ENCODE results near the gene OR52R1. TPM values are rescaled to one million over a fixed set of nuclear protein-coding genes. Genes with fewer than 3 reads are reported as not detected.

The OR52R1 gene
- total and polyA plus RNA-seq, 9 donors, result not detected

DNA sequence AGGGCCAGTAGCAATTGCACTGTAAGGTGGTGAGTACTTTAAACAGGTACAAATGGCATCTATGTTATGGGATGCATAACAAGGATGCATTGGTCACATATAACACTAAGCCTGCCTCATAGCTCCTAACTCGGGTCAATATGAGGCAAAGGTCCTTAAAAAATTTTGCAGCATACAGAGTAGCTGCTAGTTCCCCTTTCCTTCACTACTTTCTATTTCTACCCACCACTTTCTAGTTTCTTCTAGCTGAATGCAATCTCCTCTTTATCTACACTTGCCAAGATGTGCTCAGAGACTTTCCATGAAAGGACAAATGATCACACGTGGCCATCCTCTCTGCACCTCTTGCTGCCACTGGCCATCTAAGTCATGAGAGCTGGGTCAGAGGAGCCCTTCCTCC is 26.7 kb upstream of the OR52R1 start:
- Histone ChIP-seq H3K4me3 (no peak overlapping the region), H3K9me3 (no peaks in the 10 kb centered on the region), H3K27ac (no peak overlapping the region), H3K4me1 (ENCODE audit: insufficient read depth) (no peaks in the 10 kb centered on the region), H3K36me3 (no peaks in the 10 kb centered on the region), H3K27me3 (no peaks in the 10 kb centered on the region)
- no peak for TF ChIP-seq POLR2A (IDR thresholded peaks at IDR 0.05)
- TF ChIP-seq, protein P1, sequence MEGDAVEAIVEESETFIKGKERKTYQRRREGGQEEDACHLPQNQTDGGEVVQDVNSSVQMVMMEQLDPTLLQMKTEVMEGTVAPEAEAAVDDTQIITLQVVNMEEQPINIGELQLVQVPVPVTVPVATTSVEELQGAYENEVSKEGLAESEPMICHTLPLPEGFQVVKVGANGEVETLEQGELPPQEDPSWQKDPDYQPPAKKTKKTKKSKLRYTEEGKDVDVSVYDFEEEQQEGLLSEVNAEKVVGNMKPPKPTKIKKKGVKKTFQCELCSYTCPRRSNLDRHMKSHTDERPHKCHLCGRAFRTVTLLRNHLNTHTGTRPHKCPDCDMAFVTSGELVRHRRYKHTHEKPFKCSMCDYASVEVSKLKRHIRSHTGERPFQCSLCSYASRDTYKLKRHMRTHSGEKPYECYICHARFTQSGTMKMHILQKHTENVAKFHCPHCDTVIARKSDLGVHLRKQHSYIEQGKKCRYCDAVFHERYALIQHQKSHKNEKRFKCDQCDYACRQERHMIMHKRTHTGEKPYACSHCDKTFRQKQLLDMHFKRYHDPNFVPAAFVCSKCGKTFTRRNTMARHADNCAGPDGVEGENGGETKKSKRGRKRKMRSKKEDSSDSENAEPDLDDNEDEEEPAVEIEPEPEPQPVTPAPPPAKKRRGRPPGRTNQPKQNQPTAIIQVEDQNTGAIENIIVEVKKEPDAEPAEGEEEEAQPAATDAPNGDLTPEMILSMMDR (IDR thresholded peaks at IDR 0.05), result no peak
- TF ChIP-seq EP300 (IDR thresholded peaks at IDR 0.05), result no peak
- DNase-seq, result no peak
- WGBS, 3 donors, result 49 to 74% (median 71%) methylated on average over 2 of the region's 2 CpGs
- intact Hi-C loops (cut with DNase I), result no loop called here

DNA sequence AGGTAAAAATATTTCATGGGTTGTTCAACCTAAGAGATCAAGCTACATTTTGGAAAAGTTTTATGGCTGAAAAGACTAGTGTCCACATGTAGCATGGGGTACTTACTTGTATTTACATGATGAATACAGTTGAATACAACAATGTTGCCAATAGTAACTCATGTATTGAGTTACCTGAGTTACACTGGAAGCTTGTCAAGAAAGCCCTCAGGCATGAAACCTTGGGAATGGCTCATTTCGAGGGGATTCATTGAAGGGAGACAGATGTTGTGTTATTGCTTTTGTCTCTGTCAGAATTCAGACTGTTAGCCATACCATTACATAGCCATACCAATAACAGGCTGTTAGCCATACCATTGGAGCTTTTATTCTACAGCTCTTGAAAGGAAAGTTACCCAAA is 26.2 kb upstream of the OR52R1 start:
- H3K36me3 ChIP-seq, result no peaks in the 10 kb centered on the region
- DNase-seq, result no peak
- TF ChIP-seq, protein P1 (IDR thresholded peaks at IDR 0.05), result no peak
- TF ChIP-seq POLR2A (IDR thresholded peaks at IDR 0.05) (no peak), EP300 (IDR thresholded peaks at IDR 0.05) (no peak)
- no peaks in the 10 kb centered on the region for H3K9me3 ChIP-seq
- H3K4me3 ChIP-seq, result no peak overlapping the region
- intact Hi-C loops (cut with DNase I), result no loop called here
- 60 to 67% (median 64%) methylated on average over 1 of the region's 1 CpG for WGBS, 3 donors
- H3K27ac ChIP-seq, result no peak overlapping the region
- H3K27me3 ChIP-seq, result no peaks in the 10 kb centered on the region
- no peaks in the 10 kb centered on the region for H3K4me1 ChIP-seq (ENCODE audit: insufficient read depth)

DNA sequence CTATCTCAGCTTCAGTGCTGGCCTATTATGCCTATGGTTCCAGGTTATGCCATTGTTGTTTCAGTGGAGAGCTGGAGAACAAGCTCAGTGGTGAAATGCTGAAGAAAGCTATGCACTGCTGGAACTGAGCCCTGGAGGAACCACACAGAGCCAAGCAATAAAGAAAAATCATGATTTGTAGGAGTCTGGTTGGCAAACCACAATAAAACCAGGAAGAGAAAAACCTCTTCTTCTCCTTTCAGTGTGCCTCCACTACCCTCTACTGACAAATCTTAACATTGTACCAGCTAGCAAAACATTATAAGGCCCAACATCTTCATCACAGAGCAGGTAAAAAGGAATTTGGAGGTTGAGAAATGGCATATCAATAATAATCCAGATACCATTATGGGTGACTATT is 22.2 kb upstream of the OR52R1 start:
- Histone ChIP-seq H3K4me1 (ENCODE audit: insufficient read depth) (no peaks in the 10 kb centered on the region), H3K36me3 (no peaks in the 10 kb centered on the region), H3K27ac (no peak overlapping the region), H3K9me3 (no peaks in the 10 kb centered on the region), H3K27me3 (no peaks in the 10 kb centered on the region), H3K4me3 (no peak overlapping the region)
- DNase-seq, result no peak
- intact Hi-C loops (cut with DNase I), result loop anchor here in 1 of 4 donors (5.0 kb wide), 1 partner anchor 189 kb away; the partner anchor contains the start of gene OR51D1
- TF ChIP-seq POLR2A (IDR thresholded peaks at IDR 0.05) (no peak), EP300 (IDR thresholded peaks at IDR 0.05) (no peak)
- TF ChIP-seq, protein P1 (IDR thresholded peaks at IDR 0.05), result no peak

DNA sequence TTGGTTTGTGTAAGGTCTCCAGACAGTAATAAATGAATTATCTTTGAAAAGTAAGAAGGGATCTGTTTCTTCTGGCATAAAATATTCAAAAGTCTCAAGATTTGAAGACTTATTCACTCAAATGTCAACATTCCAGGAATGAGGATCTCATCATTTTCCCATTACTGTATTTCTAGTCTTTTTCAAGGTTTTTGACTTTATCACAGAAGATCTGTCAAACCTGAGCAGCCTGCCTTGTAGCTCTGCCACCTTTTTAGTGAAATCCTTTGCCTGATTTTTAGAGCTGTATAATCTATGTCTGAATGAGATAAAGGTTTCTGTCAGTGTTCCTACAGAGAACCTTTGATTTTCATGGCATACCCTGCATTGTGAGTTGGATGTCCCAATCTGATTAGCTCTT is 21.0 kb upstream of the OR52R1 start:
- Histone ChIP-seq H3K36me3 (no peaks in the 10 kb centered on the region), H3K9me3 (no peaks in the 10 kb centered on the region), H3K27me3 (no peaks in the 10 kb centered on the region), H3K4me3 (no peak overlapping the region), H3K27ac (no peak overlapping the region), H3K4me1 (ENCODE audit: insufficient read depth) (no peaks in the 10 kb centered on the region)
- intact Hi-C loops (cut with DNase I), result loop anchor here in 1 of 4 donors (5.0 kb wide), 1 partner anchor 188 kb away; the partner anchor contains the start of gene OR51D1
- TF ChIP-seq POLR2A (IDR thresholded peaks at IDR 0.05), result no peak
- no peak for TF ChIP-seq EP300 (IDR thresholded peaks at IDR 0.05)
- TF ChIP-seq, protein P1 (IDR thresholded peaks at IDR 0.05), result no peak
- no peak for DNase-seq

DNA sequence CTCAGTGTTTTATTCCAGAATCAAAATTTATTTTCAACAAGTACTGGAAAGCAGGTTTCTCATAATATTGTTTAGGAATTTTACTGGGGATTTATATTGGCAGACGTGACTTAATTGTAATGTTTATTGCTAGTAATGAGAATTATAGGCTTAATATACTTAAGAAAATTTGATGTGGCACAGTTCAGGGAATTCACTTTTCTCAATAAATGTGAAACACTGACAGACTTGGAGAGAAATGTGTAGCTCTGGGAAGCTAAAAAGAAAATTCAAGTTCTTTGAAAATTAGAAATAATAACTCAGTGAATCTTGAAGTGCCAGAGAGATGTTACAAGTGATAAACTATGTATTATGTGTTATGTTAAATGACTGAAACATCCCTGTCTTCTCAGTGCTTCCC is 16.8 kb upstream of the OR52R1 start, which contains the start of gene OR51F2:
OR51F2 (plus strand) TSS at position 301 of the 400 bp plus-strand sequence. CDS start 101 bp downstream, outside the sequence.
- intact Hi-C loops (cut with DNase I), result no loop called here
- WGBS, 3 donors, result 48 to 73% (median 62%) methylated on average over 1 of the region's 1 CpG
- H3K4me1 ChIP-seq (ENCODE audit: insufficient read depth), result no peaks in the 10 kb centered on the region
- no peak within 1 kb of the TSS for H3K4me3 ChIP-seq
- H3K9me3 ChIP-seq, result no peaks in the 10 kb centered on the region
- DNase-seq, result no peak
- TF ChIP-seq, protein P1 (IDR thresholded peaks at IDR 0.05), result no peak
- TF ChIP-seq POLR2A (IDR thresholded peaks at IDR 0.05) (no peak), EP300 (IDR thresholded peaks at IDR 0.05) (no peak)
- H3K27me3 ChIP-seq, result no peaks in the 10 kb centered on the region
- no peak within 1 kb of the TSS for H3K27ac ChIP-seq
- no peaks in the 10 kb centered on the region for H3K36me3 ChIP-seq

All from ovary (tissue), 9 donors.